Measurements from ENCODE around the gene H6PD.

Gene H6PD

GRCh38 chr1:9207086-9207485 lies 27.5 kb upstream of the H6PD start:
- no peak for DNase-seq

DNA sequence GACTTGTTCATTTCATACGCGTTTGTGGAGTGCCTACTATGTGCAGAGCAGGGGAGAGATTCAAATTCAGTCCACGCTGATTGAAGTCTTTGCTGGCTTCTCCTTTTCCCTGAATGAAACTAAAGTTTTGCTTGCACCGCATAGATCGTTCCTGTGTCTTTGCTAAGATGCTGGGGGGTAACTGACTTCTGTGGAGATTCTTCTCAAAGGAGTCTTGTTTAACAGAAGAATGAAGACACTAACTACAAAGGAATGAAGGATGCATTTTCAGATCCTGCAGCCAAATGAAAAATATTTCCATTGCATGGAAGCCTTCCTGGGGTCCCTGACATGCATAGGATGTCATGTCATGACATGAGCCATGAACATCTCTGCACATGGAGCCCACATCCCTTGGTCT lies 26.9 kb upstream of the H6PD start:
- no peak for DNase-seq

- no peak for DNase-seq
Observed at GRCh38 chr1:9211291-9211811, 23.2 kb upstream of the H6PD start.

DNA sequence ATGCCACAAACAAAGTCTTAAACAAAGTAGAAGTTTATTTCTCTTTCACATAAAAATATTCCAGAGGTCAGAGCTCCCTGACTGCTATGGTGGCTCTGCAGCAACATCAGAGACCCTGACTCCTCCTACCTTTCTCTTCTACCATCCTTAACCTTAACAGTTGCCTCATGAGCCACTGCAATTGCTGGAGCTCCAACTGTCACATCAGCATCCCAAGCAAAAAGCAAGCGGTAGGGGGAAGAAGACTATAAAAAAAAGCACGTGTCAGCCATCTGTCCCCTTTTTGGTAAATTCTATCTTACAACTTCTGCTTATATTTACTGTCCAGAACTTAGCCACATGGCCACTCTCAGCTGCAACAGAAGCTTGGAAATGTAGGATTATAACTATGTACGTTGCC lies 21.8 kb upstream of the H6PD start:
- DNase-seq: no peak

- no peak for DNase-seq
Observed at GRCh38 chr1:9213956-9214355, 20.6 kb upstream of the H6PD start.

- no peak for DNase-seq
Observed at GRCh38 chr1:9218917-9219316, 15.7 kb upstream of the H6PD start.

GRCh38 chr1:9222846-9223625 lies 11.5 kb upstream of the H6PD start:
- no peak for DNase-seq

- DNase-seq: no peak
Observed at GRCh38 chr1:9224664-9225410, 9.7 kb upstream of the H6PD start.

DNA sequence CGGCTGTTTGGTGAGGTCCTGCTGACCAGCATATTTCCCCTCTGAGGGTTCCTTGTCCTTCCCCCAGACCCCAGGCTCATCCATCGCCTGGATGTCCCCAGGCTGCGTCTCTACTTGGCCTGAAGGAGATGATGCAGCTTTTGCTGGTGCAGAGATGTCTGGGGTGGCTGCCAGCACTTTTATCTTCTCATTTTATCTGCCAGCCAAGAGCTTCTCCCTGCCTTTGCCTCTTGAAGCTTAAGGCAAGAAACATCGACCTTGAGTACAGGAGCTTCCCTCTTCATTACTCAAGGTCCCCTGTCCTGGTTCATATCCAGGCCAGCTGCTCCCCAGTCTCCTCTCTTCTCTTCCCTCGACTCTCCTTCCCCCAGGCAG lies 9.2 kb upstream of the H6PD start:
- no peak for DNase-seq

- DNase-seq: no peak
Observed at GRCh38 chr1:9228609-9229008, 6.0 kb upstream of the H6PD start.

GRCh38 chr1:9229549-9229948 lies 5.0 kb upstream of the H6PD start:
- no peak for DNase-seq

DNA sequence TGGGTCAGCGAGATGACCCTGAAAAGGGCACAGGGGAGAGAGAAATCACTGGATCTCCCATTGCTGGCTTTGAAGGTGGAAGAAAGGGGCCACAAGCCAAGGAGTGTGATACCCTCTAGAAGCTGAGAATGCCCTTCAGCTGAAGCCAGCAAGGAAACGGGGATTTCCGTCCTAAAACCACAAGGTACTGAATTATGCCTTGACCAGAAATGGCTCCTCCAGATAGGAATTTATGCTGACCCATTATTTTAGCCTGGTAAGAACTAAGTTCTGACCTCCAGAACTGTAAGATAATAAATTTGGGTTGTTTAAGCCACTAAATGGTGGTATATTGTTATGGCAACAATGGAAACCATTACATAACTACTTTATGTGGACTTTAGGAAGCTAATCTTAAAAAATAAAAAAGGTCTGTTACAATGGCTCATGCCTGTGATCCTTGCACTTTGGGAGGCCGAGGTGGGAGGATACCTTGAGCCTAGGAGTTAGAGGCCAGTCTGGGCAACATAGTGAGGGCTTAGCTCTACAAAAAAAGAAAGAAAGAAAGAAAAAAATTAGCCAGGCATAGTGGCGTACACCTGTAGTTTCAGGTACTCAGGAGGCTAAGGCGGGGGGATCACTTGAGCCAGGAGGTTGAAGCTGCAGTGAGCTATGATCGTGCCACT lies 3.6 kb upstream of the H6PD start:
- no peak for DNase-seq

DNA sequence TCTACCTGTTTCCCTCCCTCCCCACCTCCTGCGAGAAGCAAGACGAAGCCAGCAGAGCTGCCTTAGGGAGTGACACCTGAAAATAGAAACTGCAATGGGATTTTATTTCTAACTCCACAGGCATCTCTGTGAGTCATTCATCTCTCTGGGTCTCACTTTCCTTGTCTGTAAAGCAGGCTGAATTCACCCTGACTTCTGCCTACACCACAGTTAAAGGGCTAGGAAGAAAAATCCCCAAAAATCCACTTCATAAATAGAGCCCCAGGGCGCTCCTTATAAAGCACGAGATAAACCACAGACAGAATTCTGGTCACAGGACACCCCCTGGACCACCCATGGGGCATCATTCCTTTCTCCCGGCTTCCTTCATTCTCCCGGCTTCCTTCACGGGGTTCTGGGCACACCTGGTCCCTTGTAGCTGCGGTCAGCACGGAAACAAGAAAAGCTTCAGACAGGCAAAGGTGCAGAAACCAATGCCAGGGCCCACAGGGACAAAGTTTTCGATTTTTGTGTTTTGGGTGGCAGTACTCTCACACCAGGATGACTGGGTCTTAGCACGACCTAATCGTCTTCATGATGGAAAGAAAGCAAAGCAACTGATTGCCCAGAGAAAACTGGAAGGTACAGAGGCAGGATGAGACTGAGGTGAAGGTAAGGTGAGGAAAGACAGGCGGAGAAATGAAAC lies 2.8 kb upstream of the H6PD start:
- DNase-seq: no peak

DNA sequence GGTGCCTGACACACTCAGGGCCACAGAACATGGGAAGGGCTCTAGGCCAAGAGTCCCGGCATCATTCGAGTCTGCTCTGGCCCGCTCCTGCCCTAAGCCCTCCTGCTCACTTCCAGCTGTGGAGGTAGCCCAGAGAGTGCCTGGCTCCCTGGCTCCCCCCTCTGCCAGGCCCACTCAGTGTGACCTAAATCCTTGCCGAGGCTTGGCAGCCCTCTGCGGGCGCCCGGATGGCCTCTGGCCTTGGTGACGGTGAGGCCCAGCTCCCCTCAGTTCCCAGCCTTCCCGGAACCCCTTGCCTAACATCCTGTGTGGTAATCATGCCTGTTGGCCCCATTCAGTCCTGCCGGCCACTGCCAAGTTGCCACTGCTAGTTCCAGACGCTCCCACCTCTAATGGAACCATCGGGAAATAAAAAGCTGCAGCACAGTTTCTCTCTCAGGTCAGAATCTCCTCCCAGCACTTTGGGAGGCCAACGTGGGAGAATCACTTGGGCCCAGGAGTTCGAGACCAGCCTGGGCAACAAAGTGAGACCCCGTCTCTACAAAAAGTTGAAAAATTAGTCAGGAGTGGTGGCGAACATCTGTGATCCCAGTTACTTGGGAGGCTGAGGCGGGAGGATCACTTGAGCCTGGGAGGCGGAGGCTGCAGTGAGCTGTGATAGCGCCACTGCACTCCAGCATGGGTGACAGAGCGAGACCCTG lies 1.2 kb upstream of the H6PD start:
- no peak for DNase-seq

GRCh38 chr1:9233942-9234222 lies 692 bp upstream of the H6PD start:
- DNase-seq: no peak

- peak; percentile 22 to 58 for DNase-seq
Observed at GRCh38 chr1:9235096-9235459, 504 bp downstream of the H6PD start.

DNA sequence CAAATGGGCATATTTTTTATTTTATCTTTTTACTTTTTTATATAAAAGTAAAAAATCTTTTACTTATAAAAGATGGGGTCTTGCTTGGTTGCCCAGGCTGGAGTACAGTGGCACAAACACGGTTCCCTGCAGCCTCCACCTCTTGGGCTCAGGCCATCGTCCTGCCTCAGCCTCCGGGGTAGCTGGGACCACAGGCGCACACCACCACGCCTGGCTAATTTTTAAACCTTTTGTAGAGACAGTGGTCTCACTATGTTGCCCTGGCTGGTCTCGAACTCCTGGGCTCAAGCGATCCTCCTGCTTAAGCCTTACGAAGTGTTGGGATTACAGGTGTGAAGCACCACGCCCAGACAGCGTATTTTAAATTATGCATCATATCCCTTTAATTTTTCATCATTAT lies 986 bp downstream of the H6PD start:
- no peak for DNase-seq

- DNase-seq: no peak
Observed at GRCh38 chr1:9238134-9238533, 3.6 kb downstream of the H6PD start.

GRCh38 chr1:9238550-9238949 lies 4.0 kb downstream of the H6PD start:
- no peak for DNase-seq

DNA sequence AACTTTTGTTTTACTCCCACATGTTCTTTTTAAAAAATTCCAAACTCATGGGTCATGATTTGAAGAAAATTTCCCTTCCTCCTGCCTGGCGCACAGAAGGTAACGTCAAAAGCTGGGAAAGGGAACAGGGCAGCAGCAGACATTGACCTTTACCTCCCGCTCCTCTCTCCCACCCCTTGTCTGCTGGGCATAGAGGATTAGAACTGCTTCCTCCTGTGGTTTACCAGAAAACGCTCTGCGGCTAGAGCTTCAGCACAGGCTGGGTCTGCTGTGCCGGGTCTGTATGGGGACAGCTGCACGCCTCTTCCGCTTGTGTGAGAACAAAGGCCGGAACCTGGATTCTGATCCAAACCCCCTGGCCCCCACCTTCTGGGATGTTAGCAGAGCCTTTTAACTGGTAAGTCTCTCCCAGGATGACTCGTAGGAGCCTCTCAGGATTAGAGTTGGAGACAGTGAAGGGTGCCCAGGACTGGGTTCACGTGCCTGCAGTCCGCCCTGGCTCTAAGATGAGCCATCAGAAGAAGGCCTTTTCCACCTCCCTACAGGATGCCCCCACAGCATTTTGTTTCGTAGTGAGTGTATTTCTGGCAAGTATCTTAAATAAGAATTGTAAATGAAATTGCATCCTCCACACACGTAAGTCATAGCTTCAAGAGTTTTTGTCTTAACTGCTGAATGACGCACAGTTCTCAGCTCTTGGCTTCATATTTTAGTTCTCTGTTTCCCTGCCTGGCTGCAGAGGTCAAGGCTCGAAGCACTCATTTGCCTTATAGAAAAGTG lies 5.2 kb downstream of the H6PD start:
- no peak for DNase-seq

DNA sequence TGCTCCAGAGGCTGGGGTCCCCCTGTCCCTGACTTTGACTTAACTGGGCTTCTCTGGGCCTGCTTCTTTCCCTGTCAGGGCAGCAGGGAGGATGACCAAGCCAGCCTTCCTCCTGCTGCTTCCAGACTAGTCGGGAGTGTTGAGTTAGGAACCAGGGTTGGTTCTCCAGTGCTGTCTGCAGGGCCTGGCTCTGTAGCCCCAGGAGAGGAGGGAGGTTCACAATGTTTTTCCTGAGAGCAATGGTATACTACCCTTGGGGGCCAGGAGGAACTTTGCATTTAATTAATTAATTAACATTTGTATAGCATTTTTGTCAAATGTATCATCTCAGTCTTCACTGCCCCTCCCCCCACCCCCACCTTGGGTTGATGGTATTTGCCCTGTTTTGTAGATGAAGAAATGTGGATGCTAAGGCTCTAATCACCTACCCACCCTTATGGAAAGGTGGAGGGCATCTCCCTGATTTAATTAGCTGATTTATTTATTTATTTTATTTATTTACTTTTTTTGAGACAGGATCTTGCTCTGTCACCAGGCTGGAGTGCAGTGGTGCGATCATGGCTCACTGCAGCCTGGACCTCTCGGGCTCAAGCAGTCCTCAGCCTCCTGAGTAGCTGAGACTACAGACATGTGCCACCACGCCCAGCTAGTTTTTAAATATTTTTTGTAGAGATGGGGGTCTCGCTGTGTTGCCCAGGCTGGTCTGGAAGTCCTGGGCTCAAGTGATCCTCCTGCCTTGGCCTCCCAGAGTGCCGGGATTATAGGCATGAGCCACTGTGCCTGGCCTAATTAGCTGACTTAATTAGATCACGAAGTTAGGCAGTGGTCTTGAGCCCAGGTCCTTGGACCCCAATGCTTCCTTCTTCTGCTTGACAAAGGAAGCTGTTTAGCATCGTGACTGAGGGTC lies 6.6 kb downstream of the H6PD start:
- DNase-seq: no peak

Data from NCI-H524 (cell line).